HepG2 (cell line): ENCODE measurements around the gene ASB4. TPM values are rescaled to one million over a fixed set of nuclear protein-coding genes. Genes with fewer than 3 reads are reported as not detected.

ENCODE experiments used
- DPF2 ChIP-seq: sonication (generic); formaldehyde crosslinking; IDR thresholded peaks from 2 replicates; pipeline ENCODE4 v1.4.0; 2020; ENCODE audit warnings: mild to moderate bottlenecking, low read depth, missing genetic modification reagents, borderline replicate concordance
- FOXO1 ChIP-seq: sonication (generic); formaldehyde crosslinking; IDR thresholded peaks from 2 replicates; pipeline ENCODE4 v1.4.0; 2020; ENCODE audit warnings: missing genetic modification reagents
- MAZ ChIP-seq, 2 experiments: sonication (generic) in 1 of 2; formaldehyde crosslinking in 1 of 2; IDR thresholded peaks; 2 replicates each; pipeline versions ENCODE4 v1.5.0 to v1.6.1; 2012 to 2020; ENCODE audit warnings: low read depth in 2 of 2, mild to moderate bottlenecking in 2 of 2, borderline replicate concordance in 1 of 2, improper control_type of control experiment in 1 of 2, low read length in 1 of 2, missing genetic modification reagents in 1 of 2, moderate library complexity in 1 of 2
- MED8 ChIP-seq: sonication (generic); formaldehyde crosslinking; IDR thresholded peaks from 2 replicates; pipeline ENCODE4 v1.8.1; 2023; ENCODE audit warnings: mild to moderate bottlenecking, missing genetic modification reagents; ENCODE audit not compliant: insufficient replicate concordance
- POGZ ChIP-seq: sonication (generic); formaldehyde crosslinking; IDR thresholded peaks from 2 replicates; pipeline ENCODE4 v1.4.0; 2020; ENCODE audit warnings: mild to moderate bottlenecking, missing genetic modification reagents
- SMAD3 ChIP-seq: sonication (generic); formaldehyde crosslinking; IDR thresholded peaks from 2 replicates; pipeline ENCODE4 v1.4.0; 2020; ENCODE audit warnings: missing genetic modification reagents
- STAT5B ChIP-seq: sonication (generic); formaldehyde crosslinking; IDR thresholded peaks from 2 replicates; pipeline ENCODE4 v1.4.0; 2020; ENCODE audit warnings: missing genetic modification reagents
- ZBTB7A ChIP-seq: sonication (generic); formaldehyde crosslinking; IDR thresholded peaks from 2 replicates; pipeline ENCODE4 v1.8.0; 2022; ENCODE audit warnings: mild to moderate bottlenecking, missing genetic modification reagents
- ZFX ChIP-seq: sonication (generic); formaldehyde crosslinking; IDR thresholded peaks from 2 replicates; pipeline ENCODE4 v1.4.0; 2020; ENCODE audit warnings: mild to moderate bottlenecking, low read depth, missing genetic modification reagents, moderate library complexity
- ZNF605 ChIP-seq: sonication (generic); formaldehyde crosslinking; IDR thresholded peaks from 2 replicates; pipeline ENCODE4 v1.8.0; 2022; ENCODE audit warnings: mild to moderate bottlenecking, missing genetic modification reagents
- ZNF792 ChIP-seq: IDR thresholded peaks from 2 replicates; pipeline ENCODE4 v1.6.1; 2016
- polyA plus RNA-seq, 8 experiments: library from polyadenylated mRNA; depleted of rRNA in 3 of 8; stranded (reverse) in 7 of 8; unstranded in 1 of 8; fragments of >200 nt; fragmentation: Illumina TruSeq in 4 of 8; extraction: Trizol in 4 of 8; gene quantifications; 2 replicates each; pipeline versions ENCODE4 v1.2.1 to v1.2.3, GENCODE V29; 2011 to 2016; ENCODE audit warnings: low read depth in 4 of 8, missing spikeins in 1 of 8, mixed read lengths in 1 of 8; ENCODE audit not compliant: insufficient read depth in 1 of 8
- total RNA-seq, 5 experiments: library from RNA; depleted of rRNA; stranded (reverse); fragments of >200 nt; fragmentation: Illumina TruSeq; extraction: Trizol; gene quantifications; 2 replicates each; pipeline ENCODE4 v1.2.3, GENCODE V29; 2016; ENCODE audit warnings: low read depth in 1 of 5
- TF ChIP-seq, protein P1 (sequence below): IDR thresholded peaks from 2 replicates; pipeline ENCODE4 v1.6.1; 2016; ENCODE audit warnings: low read depth, control low read depth
- TF ChIP-seq, protein P2 (sequence below): sonication (generic); formaldehyde crosslinking; IDR thresholded peaks from 2 replicates; pipeline ENCODE4 v1.4.0; 2020; ENCODE audit warnings: low read depth, mild to moderate bottlenecking, missing genetic modification reagents
- TF ChIP-seq, protein P3 (sequence below): IDR thresholded peaks from 2 replicates; pipeline ENCODE4 v1.4.0; 2020; ENCODE audit warnings: mild to moderate bottlenecking, missing genetic modification reagents
- TF ChIP-seq, protein P4 (sequence below): IDR thresholded peaks from 2 replicates; pipeline ENCODE4 v1.6.1; 2016; ENCODE audit warnings: missing compliant biosample characterization, missing genetic modification reagents, borderline replicate concordance
- TF ChIP-seq, protein P5 (sequence below): sonication (generic); formaldehyde crosslinking; IDR thresholded peaks from 2 replicates; pipeline ENCODE4 v1.4.0; 2020; ENCODE audit warnings: missing genetic modification reagents
- TF ChIP-seq, protein P6 (sequence below): sonication (generic); formaldehyde crosslinking; IDR thresholded peaks from 2 replicates; pipeline ENCODE4 v1.4.0; 2020; ENCODE audit warnings: missing genetic modification reagents

Gene ASB4
- total and polyA plus RNA-seq, 2 of the 13 experiments (the other 11 are each of a cell fraction or from before 2014, with no cell fraction given) = 1.1 to 4.0 TPM

DNA sequence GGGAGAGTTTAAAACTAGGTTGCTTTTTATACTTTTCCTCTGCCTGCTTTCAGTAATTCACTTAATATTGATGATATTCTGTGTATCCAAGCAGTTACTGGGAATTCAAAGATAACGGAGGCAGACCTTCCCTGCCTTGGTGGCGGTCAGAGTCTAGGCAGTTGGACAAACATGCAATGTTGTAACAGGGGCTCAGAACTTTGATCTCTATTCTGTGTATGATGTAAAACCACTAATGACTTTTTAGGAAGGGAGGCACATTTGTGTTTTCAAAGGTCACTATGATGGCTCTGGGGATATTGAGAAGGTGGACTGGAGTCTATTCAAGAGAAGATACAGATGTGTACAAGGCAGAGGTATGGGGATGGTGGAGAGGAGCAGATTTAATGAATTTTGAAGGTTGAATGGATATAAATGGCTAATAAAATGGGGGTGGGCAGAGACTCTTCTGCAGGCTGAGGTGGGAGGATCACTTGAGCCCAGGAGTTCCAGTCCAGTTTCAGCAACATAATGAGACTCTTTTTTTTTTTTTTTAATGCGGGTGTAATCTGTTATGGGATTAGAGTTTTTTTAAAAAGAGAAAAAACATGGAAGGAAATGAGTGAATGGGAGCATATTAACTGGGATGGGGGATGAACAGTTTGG is 45.2 kb upstream of the ASB4 start (continued):
- TF ChIP-seq, protein P1, sequence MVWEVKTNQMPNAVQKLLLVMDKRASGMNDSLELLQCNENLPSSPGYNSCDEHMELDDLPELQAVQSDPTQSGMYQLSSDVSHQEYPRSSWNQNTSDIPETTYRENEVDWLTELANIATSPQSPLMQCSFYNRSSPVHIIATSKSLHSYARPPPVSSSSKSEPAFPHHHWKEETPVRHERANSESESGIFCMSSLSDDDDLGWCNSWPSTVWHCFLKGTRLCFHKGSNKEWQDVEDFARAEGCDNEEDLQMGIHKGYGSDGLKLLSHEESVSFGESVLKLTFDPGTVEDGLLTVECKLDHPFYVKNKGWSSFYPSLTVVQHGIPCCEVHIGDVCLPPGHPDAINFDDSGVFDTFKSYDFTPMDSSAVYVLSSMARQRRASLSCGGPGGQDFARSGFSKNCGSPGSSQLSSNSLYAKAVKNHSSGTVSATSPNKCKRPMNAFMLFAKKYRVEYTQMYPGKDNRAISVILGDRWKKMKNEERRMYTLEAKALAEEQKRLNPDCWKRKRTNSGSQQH (CRISPR knock-in tag) = no peak
- TF ChIP-seq ZNF792 (peak; percentile 52; the same call in 1 of the 2 replicates), STAT5B (CRISPR knock-in tag) (0 out of 2 replicates have a peak, but pooled peaks have one; percentile 29), ZBTB7A (CRISPR knock-in tag) (no peak), FOXO1 (CRISPR knock-in tag) (peak; percentile 96), DPF2 (peak; percentile 98), ZFX (CRISPR knock-in tag) (peak; percentile 28; the same call in 1 of the 2 replicates), ZNF605 (CRISPR knock-in tag) (peak; percentile 70; the same call in 1 of the 2 replicates), POGZ (peak; percentile 77; the same call in 1 of the 2 replicates), SMAD3 (peak; percentile 76; the same call in 1 of the 2 replicates), MAZ (IDR thresholded peaks at IDR 0.05; ENCODE audit: borderline replicate concordance, low read depth, low read length) (no peak), MAZ (CRISPR knock-in tag; IDR thresholded peaks at IDR 0.05; ENCODE audit: low read depth) (0 out of 2 replicates have a peak, but pooled peaks have one; percentile 32), MED8 (no peak)
- TF ChIP-seq, protein P2, sequence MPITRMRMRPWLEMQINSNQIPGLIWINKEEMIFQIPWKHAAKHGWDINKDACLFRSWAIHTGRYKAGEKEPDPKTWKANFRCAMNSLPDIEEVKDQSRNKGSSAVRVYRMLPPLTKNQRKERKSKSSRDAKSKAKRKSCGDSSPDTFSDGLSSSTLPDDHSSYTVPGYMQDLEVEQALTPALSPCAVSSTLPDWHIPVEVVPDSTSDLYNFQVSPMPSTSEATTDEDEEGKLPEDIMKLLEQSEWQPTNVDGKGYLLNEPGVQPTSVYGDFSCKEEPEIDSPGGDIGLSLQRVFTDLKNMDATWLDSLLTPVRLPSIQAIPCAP (CRISPR knock-in tag) = no peak
- TF ChIP-seq, protein P3, sequence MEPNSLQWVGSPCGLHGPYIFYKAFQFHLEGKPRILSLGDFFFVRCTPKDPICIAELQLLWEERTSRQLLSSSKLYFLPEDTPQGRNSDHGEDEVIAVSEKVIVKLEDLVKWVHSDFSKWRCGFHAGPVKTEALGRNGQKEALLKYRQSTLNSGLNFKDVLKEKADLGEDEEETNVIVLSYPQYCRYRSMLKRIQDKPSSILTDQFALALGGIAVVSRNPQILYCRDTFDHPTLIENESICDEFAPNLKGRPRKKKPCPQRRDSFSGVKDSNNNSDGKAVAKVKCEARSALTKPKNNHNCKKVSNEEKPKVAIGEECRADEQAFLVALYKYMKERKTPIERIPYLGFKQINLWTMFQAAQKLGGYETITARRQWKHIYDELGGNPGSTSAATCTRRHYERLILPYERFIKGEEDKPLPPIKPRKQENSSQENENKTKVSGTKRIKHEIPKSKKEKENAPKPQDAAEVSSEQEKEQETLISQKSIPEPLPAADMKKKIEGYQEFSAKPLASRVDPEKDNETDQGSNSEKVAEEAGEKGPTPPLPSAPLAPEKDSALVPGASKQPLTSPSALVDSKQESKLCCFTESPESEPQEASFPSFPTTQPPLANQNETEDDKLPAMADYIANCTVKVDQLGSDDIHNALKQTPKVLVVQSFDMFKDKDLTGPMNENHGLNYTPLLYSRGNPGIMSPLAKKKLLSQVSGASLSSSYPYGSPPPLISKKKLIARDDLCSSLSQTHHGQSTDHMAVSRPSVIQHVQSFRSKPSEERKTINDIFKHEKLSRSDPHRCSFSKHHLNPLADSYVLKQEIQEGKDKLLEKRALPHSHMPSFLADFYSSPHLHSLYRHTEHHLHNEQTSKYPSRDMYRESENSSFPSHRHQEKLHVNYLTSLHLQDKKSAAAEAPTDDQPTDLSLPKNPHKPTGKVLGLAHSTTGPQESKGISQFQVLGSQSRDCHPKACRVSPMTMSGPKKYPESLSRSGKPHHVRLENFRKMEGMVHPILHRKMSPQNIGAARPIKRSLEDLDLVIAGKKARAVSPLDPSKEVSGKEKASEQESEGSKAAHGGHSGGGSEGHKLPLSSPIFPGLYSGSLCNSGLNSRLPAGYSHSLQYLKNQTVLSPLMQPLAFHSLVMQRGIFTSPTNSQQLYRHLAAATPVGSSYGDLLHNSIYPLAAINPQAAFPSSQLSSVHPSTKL = peak; percentile 99
- TF ChIP-seq, protein P4, sequence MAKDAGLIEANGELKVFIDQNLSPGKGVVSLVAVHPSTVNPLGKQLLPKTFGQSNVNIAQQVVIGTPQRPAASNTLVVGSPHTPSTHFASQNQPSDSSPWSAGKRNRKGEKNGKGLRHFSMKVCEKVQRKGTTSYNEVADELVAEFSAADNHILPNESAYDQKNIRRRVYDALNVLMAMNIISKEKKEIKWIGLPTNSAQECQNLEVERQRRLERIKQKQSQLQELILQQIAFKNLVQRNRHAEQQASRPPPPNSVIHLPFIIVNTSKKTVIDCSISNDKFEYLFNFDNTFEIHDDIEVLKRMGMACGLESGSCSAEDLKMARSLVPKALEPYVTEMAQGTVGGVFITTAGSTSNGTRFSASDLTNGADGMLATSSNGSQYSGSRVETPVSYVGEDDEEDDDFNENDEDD = peak; percentile 48; the same call in 1 of the 2 replicates
- TF ChIP-seq, protein P5, sequence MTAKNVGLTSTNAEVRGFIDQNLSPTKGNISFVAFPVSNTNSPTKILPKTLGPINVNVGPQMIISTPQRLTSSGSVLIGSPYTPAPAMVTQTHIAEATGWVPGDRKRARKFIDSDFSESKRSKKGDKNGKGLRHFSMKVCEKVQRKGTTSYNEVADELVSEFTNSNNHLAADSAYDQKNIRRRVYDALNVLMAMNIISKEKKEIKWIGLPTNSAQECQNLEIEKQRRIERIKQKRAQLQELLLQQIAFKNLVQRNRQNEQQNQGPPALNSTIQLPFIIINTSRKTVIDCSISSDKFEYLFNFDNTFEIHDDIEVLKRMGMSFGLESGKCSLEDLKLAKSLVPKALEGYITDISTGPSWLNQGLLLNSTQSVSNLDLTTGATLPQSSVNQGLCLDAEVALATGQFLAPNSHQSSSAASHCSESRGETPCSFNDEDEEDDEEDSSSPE (CRISPR knock-in tag) = peak; percentile 20; the same call in 1 of the 2 replicates
- TF ChIP-seq, protein P6, sequence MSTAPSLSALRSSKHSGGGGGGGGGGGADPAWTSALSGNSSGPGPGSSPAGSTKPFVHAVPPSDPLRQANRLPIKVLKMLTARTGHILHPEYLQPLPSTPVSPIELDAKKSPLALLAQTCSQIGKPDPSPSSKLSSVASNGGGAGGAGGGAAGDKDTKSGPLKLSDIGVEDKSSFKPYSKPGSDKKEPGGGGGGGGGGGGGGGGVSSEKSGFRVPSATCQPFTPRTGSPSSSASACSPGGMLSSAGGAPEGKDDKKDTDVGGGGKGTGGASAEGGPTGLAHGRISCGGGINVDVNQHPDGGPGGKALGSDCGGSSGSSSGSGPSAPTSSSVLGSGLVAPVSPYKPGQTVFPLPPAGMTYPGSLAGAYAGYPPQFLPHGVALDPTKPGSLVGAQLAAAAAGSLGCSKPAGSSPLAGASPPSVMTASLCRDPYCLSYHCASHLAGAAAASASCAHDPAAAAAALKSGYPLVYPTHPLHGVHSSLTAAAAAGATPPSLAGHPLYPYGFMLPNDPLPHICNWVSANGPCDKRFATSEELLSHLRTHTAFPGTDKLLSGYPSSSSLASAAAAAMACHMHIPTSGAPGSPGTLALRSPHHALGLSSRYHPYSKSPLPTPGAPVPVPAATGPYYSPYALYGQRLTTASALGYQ (CRISPR knock-in tag) = peak; percentile 92
